DMS79 treated with DMSO at 0.1 percent for 48 hours (cell line): ENCODE data around the gene ACSS3.

Experiments
- DNase-seq: peaks from one replicate; lab custom pipeline; 2025; lab: John Stamatoyannopoulos, UW

ACSS3 gene

DNA sequence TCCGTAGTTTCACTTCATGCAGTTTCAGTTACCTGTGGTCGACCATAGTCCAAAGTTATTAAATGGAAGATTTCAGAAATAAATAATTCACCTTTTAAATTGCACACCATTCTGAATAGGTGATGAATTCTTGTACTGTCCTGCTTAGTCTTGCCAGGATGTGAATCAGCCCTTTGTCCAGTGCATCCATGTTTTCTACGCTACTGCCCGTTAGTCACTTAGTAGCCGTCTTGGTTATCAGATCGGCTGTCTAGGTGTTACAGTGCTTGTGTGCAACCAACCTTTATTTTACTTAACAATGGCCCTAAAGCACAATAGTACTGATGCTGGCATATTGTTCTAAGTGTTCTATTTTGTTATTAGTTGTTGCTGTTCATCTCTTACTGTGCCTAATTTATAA is 146.7 kb downstream of the ACSS3 start:
- no peak for DNase-seq

DNA sequence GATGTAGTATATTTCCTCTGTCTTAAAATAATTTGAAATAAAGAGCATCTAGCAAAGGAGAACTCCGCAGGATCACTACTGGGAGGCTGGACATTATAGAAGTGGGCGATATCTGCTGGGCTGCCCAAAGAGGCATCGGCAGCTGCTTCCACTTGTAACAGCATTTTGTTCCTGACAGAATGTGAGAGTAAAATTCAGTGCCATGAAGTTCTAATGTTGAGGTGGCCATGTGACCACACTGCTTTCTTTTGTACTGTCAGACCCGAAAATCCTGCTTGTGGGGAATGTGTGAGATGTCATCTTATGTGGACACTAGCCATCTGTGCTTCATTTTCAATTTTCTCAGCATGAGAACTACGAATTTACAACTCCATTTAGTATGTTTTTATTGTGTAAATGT is 151.9 kb downstream of the ACSS3 start:
- DNase-seq = no peak

DNA sequence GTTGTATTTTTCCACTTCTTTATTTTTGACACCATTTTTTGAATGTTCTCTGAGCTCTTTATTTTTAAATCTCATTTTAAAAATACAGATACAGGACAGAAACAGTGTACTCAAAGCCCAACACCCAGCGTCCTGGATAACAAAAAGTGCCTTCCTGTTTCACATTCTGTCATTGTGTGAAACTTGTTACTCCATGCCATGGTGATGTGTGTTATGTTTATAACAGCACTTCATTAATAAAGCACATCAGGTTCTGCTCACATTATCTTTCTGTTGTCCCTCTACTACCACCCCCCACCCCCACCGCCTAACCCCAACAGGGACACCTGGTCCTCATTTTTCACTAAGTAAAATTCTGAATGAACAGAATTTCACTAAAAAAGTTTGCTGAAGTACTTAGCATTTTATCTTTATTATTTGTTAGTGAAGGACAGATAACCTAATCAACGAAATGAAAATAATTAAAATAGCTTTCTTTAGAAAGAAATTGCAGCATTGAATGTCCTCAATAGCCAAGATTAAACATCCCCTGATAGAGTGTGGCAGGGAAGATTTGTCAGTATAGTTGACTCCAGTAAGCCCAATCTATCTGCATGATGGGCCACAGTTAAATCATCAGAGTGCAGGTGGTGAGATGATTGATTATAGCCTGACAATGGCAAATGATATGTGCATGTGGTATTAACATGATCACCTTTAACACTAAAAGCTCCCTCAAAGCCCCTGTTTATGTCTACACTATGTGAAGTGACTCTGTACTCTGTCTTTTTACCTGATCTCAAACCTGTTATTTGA is 153.9 kb downstream of the ACSS3 start:
- DNase-seq = no peak

DNA sequence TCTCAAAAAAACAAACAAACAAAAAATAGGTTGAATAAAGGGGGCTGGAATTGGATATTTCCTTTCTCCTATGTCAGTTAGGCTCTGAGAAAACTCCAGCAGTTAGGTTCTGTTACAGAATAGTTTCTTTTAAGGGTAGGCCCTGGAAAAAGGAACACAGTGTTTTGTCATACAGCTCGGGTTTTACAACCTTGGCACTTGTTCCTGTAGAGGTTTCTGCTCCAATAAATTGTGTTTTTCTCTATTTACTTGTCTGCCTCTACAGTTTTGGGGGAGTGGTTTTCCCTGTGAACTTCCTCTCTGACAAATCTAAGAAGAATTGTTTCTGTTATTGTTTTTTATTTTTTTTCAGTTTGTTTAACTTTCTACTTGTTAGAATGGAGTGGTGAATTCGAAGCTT is 167.6 kb downstream of the ACSS3 start:
- DNase-seq = no peak

DNA sequence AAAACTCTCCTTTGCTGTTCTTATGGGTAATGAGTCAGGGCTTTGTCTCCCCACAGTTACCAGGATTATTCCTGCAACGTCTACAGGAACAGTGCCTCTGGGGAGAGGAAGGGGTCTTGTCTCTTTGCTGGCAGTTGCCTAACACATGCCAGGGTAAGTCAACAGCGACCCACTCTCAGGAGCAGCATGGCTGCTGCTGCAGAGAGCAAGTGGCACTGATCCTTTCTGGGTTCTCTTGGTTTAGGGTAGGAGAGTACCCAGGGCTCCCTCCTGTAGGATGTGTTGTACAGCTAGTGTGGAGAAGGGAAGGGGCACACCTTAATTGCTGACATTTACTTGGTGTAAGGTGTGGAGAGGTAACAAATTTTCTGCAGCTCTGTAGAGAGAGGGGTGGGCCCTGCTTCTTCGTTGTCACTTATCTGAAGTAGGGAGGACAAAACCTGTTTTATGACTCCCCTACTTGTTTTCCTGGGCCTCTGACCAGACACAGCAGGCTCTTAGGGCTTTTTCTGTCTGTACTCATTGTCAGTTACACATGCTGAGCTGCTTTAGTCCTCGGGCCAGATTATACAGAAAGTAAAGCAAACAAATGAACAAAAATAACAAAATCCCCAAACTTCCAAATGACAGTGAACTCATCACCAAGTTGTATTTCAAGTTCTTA is 168.2 kb downstream of the ACSS3 start:
- DNase-seq = no peak

DNA sequence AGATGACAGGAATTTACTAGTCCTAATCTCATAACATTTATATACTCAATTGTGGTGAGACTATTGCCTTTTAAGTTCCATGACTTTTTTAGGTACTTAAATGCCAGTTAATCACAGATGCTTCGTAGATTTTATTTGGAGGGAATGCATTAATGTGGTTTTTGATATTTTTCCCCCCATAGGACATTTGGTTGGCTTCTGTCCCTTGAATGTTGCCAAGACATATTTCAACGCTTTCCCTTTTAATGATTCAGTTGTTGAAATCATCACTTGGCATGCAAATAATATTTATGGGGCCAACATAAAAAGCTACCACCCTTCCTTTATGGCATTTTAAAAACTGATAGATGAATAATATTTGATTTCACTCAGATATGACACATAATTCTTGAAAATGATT is 172.1 kb downstream of the ACSS3 start:
- DNase-seq = no peak

DNA sequence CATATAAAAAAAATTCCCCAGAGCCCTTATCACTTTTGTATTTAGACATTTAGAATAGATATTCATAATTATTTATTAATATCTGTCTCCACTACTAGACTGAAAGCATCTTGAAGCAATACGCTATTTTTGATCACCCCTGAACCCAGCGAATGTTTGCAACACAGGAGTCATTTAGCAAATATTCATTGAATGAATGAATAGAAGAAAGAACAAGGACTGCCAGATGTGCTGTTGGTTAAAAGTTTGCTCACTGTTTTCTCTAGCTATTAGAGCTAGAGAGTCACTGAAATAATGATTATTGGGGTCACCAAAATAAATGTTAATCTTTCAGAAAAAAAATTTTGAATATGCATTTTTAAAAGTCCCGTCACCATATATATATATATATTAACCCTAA is 174.3 kb downstream of the ACSS3 start:
- DNase-seq = no peak

DNA sequence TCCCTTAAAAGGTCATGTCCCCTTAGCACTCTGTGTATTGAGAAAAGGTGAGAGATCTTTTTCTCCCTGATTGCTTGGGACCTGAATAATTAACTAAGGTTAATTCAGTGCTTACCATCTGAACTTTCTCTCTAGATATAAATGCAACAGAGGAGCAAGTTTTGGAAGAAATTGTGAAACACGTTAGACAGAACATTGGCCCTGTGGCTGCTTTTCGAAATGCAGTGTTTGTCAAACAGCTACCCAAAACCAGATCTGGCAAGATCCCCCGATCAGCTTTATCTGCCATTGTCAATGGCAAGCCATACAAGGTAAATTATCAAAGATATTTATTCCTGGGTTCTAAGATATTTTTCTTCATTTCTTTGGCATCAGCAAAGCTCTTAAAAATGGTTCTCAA is 175.5 kb downstream of the ACSS3 start:
- DNase-seq = no peak

DNA sequence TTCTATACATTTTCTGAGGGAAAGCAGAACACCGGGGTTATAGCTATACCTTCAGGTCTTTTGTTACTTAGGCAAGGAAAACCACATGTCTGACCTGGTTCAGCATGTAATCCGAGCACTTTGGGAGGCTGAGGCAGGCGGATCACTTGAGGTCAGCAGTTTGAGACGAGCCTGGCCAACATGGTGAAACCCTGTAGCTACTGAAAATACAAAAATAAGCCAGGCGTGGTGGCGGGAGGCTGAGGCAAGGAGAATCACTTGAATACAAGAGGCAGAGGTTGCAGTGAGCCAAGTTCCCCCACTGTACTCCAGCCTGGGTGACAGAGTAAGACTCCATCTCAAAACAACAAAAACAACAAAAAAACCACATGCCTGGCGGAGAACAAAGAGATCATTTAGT is 177.6 kb downstream of the ACSS3 start:
- no peak for DNase-seq

DNA sequence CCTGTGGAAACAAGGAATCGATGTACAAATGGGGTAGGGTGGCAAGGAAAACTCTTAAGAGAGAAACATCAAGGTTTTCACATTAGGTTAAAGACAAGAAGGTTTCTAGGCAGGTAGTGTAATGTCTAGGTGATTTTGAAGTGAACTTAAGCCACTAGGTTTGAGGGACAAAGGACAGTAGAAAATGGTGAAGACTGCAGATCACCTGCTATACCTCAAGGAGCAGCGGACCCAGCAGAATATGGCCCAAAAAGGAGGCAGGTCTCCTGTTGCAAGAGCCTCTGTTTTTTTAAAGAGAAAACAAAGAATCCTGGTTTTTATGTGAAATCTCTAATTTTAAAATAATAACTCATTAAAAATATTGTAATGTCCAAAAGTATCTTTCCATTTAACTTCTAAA is 178.1 kb downstream of the ACSS3 start:
- no peak for DNase-seq

DNA sequence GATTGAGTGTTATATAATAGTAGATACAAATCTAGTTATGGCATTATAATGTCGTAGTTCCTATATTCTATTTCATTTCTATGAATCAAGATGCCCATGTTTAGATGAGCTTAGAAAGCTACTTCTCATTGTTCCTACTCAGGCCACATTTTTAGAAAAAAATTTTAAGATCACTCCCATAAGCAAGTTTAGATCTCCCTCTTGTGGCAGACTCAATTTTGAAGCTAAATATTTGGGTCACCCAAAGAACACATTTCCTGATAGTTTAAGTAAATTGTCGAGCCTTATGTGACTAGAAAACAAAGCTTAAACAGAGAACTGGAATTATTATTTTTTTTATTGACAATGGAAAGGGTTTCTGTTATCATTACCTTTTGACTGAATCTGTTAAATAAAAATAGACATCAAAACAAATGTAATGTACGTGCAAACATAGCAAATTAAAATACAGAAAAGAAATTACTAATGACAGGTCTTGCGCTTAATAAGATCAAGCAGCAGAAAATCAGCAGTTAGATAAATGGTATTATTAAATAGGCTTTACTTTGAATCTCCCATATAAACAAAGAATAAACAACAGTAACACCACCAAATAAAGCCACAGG is 180.2 kb downstream of the ACSS3 start:
- DNase-seq = peak; percentile 46

DNA sequence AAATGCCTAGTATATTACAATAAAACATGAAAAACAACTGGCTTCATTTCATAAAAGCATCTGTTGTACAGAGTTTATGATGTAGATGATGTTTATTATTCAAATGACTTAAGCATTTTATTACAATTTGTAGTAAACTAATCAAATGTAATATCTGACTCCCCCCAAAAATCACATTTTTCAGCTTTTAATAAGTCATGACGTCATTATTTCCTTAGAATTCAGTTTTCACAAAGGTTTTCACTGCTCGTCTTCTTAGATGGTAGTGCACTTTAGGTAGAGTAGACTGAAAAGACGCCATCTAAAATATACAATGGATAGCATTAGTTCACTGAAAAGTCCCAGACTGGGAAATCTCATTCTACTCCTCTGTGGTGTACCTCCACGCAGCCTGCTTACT is 181.5 kb downstream of the ACSS3 start:
- no peak for DNase-seq

DNA sequence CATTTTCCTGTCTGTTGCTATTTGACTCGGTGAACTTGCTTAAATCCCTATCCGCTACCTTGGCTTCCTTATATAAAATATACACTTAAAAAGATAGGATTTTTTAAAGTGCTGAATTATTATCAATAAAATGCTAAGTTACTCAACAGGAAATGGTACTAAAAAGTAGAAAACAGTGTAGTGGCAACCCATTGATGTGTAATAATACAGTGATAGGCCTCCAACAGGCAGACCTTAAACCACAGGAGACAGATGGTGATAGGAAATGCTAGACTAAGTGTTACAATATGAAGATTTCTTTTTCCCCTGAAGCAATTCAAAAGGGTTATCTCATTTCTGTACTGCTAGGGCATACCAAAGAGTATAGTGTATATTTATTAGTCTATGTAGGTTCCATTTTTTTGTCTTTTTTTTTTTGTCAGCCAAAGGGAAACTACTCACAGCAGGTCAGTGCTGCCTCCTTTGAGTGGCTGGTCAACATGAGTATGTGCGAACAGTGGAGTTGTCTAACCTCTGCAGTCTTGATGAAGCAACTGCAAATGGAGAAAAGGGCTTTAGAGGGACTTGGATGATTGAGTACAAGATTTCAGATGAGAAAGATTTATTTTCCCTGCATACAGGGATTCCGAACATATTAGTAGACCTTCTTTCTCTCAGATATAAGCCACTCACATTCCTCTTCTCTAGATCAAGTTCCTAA is 183.8 kb downstream of the ACSS3 start:
- DNase-seq = no peak

DNA sequence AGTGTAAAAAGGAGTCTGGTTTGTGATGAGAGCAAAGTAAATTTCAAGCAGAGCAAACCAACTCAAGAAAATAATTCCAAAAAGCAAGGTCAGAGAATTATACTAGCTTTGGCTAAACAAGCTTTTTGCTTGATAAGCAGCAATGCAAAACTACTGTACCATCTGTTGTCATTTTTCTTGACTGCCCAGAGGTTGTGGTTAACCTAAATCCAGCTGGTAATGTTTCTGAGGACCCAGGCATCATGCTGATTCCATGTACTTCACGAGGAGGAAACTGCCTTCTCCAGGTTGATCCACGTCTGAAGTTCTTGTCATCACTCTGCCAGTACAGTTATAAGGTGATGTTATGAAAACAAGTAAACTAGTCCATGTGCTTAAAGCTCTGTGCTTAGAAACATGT is 185.2 kb downstream of the ACSS3 start:
- no peak for DNase-seq

DNA sequence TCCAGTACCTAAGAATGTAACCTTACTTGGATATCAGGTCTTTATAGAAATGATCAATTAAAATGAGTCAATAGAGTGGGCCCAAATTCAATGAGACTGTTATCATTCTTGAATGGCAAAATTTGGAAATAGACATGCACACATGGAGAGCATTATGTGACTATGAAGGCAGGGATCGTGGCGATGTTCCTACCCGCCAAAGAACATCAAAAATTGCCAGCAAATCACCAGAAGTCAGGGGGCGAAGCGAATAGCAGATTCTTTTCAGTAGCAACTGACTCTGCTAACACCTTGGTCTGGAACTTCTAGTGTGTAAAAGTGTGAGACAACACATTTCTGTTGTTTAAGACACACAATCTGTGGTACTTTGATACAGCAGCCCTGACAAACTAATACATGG is 192.5 kb downstream of the ACSS3 start:
- DNase-seq = no peak

DNA sequence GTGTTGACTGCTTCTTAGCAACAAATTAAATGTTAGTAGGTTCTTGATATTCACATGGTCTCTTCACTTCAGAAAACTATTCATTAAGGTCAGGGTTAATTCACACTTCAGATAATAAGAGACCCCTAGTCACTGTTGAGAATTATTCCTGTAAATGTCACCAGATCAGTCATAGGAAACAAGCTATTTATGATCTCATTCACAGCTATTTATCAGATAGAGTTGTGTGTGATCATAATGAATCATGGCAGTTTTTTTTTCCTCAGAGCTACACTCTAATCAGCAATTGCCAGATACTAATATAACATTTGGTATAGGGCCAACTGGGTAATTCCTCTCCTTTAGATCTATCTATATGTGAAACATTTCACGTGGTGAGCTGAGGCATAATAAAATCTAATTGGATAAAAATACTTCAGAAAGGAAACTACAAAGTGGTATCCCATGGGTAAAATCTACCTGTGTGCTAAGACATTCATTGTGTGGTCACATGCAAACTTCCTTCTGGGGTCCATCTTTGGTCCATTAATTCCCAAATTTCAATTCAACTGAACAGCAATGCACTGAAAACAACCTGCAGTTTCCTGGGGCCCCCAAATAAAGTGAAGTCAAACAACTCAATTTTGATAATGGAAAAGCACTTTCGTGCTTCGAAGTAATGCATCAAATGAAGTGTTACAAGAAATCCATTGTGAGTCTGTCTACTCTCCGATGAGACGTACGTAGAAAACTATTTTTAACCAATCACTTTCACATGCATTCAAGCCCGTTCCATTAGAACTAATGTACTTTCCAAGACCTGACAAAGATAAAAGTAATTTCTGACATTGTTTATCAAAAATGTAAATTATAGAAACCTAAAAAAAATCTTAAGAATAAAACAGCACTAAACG is 197.0 kb downstream of the ACSS3 start:
- no peak for DNase-seq

DNA sequence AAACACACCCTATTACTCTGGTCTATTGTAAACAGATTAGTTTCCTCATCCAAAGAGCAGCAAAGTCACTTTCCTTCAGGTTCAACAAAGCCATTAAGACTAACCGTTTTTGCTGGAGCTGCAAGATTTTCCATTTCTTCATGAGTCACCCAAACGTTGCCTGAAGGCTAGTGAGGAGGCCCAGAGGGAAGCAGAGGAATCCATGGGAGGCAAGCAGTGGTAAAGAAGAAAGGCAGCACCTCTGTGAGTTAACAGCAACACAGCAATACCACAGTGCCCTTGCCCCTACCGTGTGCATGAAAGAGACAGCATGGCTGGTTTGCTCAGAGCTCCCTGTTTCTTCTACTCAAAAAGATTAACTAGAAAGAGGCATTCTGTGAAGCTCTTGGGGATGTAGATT is 206.3 kb downstream of the ACSS3 start:
- no peak for DNase-seq

DNA sequence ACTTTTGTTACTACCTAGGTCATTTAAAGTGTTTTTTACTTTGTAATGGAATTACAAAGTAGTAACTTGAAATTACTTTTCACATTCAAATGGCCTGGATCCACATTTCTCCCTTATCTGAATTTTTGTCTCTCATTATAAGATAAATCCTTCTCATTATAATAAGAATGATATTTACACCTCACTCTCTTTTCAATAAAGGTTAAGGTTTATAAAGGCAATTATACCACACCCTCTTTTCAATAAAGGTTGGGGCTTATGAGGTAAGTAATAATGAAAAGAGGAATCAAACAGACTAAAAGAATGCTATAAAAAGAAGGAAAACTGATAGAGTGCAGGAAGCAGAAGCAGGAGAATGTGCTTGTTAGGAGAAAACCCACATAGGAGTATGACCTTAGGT is 210.8 kb downstream of the ACSS3 start:
- no peak for DNase-seq

DNA sequence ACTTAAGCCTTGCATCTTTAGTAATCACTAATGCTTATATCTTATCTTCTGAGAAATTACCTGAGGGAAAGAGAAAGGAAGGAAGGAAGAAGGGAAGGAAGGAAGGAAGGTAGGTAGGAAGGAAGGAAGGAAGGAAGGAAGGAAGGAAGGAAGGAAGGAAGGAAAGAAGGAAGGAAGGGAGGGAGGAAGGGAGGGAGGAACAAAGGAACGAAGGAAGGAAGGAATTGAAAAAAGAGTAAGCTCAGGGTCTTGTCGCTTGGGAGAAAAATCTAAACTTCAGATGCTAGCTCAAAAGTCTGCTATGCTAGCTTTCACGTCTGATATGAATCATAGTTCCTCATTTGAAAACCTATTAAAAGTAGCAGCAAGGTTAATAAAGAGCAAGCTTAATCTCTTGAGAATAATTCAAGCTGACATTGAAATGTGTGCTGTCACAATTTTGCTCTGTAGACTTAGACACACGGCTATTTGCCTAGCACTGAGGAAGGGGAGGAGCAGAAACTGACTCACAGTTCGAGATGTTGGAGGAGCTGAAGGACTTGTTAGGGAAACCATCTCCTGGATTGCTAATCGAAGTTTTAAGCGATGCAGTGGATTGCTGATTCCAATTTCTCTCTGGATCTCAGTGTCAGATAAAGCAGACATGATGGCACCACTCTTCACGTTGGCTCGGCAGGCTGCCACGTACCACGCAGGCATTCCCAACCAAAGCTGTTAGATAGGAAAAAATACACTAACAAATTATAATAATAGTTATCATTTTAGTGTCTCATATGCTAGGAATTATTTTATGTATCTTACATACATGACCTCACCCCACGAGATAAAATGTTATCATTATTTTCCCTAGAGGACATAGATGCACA is 216.7 kb downstream of the ACSS3 start:
- no peak for DNase-seq

DNA sequence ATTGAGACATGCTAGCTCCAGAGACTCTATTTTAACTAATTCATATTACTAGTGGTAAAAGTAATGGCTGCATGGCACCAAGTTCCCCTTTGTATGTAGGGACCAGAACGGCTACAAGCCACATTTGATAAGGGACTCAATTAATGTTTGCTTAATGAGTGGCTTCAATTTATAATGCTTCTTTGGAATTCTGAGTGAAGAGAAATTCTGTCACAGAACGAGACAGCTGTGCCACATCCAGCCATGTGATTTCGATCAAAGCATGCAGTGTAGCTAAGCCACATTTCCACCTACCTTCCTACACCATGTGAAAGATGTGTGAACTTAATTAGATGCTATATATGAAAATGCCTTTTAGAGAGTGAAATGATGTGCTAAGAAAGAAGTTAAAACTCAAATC is 217.4 kb downstream of the ACSS3 start:
- DNase-seq = no peak
